Activated CD4-positive, alpha-beta T cell treated with anti-CD3 and anti-CD28 coated beads, Interleukin-10, Interleukin-2, amounts not matched to agents 100 ng/mL and 50 ng/mL, durations not matched to agents 16 hours and 8 hours (primary cell): ENCODE data around the gene MLLT10.
"Not testable (repeated sequence)": the region's sequence is repeated elsewhere in the genome, so short reads cannot be mapped to it uniquely, and the experiment has no call there.

Experiments
- DNase-seq: peaks from one replicate; pipeline ENCODE4 v3.0.0-alpha.2; 2020

The MLLT10 gene

GRCh38 chr10:21529032-21529910 is 4.8 kb upstream of the MLLT10 start:
- no peak for DNase-seq

- DNase-seq, result no peak
Measured at GRCh38 chr10:21530168-21530567, 3.9 kb upstream of the MLLT10 start.

GRCh38 chr10:21530641-21531040 is 3.4 kb upstream of the MLLT10 start:
- no peak for DNase-seq

- peak; percentile 28 for DNase-seq
Measured at GRCh38 chr10:21531164-21531563, 2.9 kb upstream of the MLLT10 start.

GRCh38 chr10:21532694-21533466 is 1.2 kb upstream of the MLLT10 start:
- DNase-seq, result no peak

- DNase-seq, result no peak
Measured at GRCh38 chr10:21534280-21534586, 201 bp downstream of the MLLT10 start.

GRCh38 chr10:21534604-21535493 is 817 bp downstream of the MLLT10 start:
- DNase-seq, result peak; percentile 57

- DNase-seq, result no peak
Measured at GRCh38 chr10:21535494-21535965, 1.5 kb downstream of the MLLT10 start.

- DNase-seq, result not testable (repeated sequence)
Measured at GRCh38 chr10:21535976-21536375, 1.9 kb downstream of the MLLT10 start.

- no peak for DNase-seq
Measured at GRCh38 chr10:21536874-21537273, 2.8 kb downstream of the MLLT10 start.

GRCh38 chr10:21540701-21541100 is 6.7 kb downstream of the MLLT10 start:
- not testable (repeated sequence) for DNase-seq

GRCh38 chr10:21547246-21547645 is 13.2 kb downstream of the MLLT10 start:
- DNase-seq, result no peak

- no peak for DNase-seq
Measured at GRCh38 chr10:21552638-21553037, 18.6 kb downstream of the MLLT10 start.

GRCh38 chr10:21556527-21556926 is 22.5 kb downstream of the MLLT10 start:
- no peak for DNase-seq

- DNase-seq, result not testable (repeated sequence)
Measured at GRCh38 chr10:21558984-21559383, 25.0 kb downstream of the MLLT10 start.

- no peak for DNase-seq
Measured at GRCh38 chr10:21570761-21571521, 36.9 kb downstream of the MLLT10 start.

GRCh38 chr10:21572578-21572977 is 38.5 kb downstream of the MLLT10 start:
- no peak for DNase-seq

GRCh38 chr10:21574514-21574913 is 40.5 kb downstream of the MLLT10 start:
- DNase-seq, result not testable (repeated sequence)

GRCh38 chr10:21579291-21579690 is 45.3 kb downstream of the MLLT10 start:
- DNase-seq, result no peak

GRCh38 chr10:21581421-21581834 is 47.4 kb downstream of the MLLT10 start:
- DNase-seq, result peak; percentile 70

- no peak for DNase-seq
Measured at GRCh38 chr10:21584834-21585530, 51.0 kb downstream of the MLLT10 start.

- DNase-seq, result no peak
Measured at GRCh38 chr10:21587391-21587790, 53.4 kb downstream of the MLLT10 start.
